GM19397 (cell line): ENCODE measurements around the gene ZFAND2A.
"Not testable (repeated sequence)": the region's sequence is repeated elsewhere in the genome, so short reads cannot be mapped to it uniquely, and the experiment has no call there.

Experiments
- ATAC-seq: cut with Tn5 transposase; IDR thresholded peaks from one replicate; pipeline ENCODE4 v1.9.1; 2021; ENCODE audit warnings: mild to moderate bottlenecking, moderate library complexity; ENCODE audit not compliant: unreplicated experiment

The ZFAND2A gene

GRCh38 chr7:1159891-1160669, at the start of gene ZFAND2A:
TSS of gene ZFAND2A (minus strand) at chr7:1160196. CDS start at chr7:1158212, 1,984 bp downstream.
- peak; percentile 97 for ATAC-seq

- no peak for ATAC-seq
Measured at GRCh38 chr7:1209097-1209496, 49.1 kb upstream of the ZFAND2A start.

GRCh38 chr7:1205742-1206141, 45.7 kb upstream of the ZFAND2A start:
- ATAC-seq: not testable (repeated sequence)

GRCh38 chr7:1204460-1205140, 44.6 kb upstream of the ZFAND2A start:
- ATAC-seq: no peak

- not testable (repeated sequence) for ATAC-seq
Measured at GRCh38 chr7:1202914-1203313, 42.9 kb upstream of the ZFAND2A start.

- ATAC-seq: no peak
Measured at GRCh38 chr7:1201916-1202315, 41.9 kb upstream of the ZFAND2A start.

GRCh38 chr7:1200045-1200444, 40.0 kb upstream of the ZFAND2A start:
- ATAC-seq: no peak

- no peak for ATAC-seq
Measured at GRCh38 chr7:1197997-1198625, 38.1 kb upstream of the ZFAND2A start.

- ATAC-seq: no peak
Measured at GRCh38 chr7:1196950-1197349, 37.0 kb upstream of the ZFAND2A start.

- not testable (repeated sequence) for ATAC-seq
Measured at GRCh38 chr7:1196441-1196840, 36.4 kb upstream of the ZFAND2A start.

GRCh38 chr7:1193593-1194424, 33.8 kb upstream of the ZFAND2A start:
- ATAC-seq: no peak

- no peak for ATAC-seq
Measured at GRCh38 chr7:1192171-1192676, 32.2 kb upstream of the ZFAND2A start.

- ATAC-seq: no peak
Measured at GRCh38 chr7:1189986-1190772, 30.2 kb upstream of the ZFAND2A start.

GRCh38 chr7:1188720-1189294, 28.8 kb upstream of the ZFAND2A start:
- ATAC-seq: no peak

GRCh38 chr7:1187127-1187526, 27.1 kb upstream of the ZFAND2A start:
- no peak for ATAC-seq

GRCh38 chr7:1181640-1182039, 21.6 kb upstream of the ZFAND2A start:
- ATAC-seq: no peak

- no peak for ATAC-seq
Measured at GRCh38 chr7:1181031-1181430, 21.0 kb upstream of the ZFAND2A start.

- no peak for ATAC-seq
Measured at GRCh38 chr7:1176891-1177373, 16.9 kb upstream of the ZFAND2A start.
